Activated gamma-delta T cell (primary cell): Measurements from ENCODE around the gene SF3B5.
"Not testable (repeated sequence)": the region's sequence is repeated elsewhere in the genome, so short reads cannot be mapped to it uniquely, and the experiment has no call there.

Experiments
- DNase-seq: peaks from one replicate; lab custom pipeline; 2025; lab: John Stamatoyannopoulos, UW

Gene SF3B5

GRCh38 chr6:144063744-144064401 lies 31.5 kb downstream of the SF3B5 start:
- peak; percentile 86 for DNase-seq

- no peak for DNase-seq
Measured at GRCh38 chr6:144063246-144063743, 32.1 kb downstream of the SF3B5 start.

- DNase-seq = no peak
Measured at GRCh38 chr6:144062786-144063185, 32.6 kb downstream of the SF3B5 start.

- DNase-seq = no peak
Measured at GRCh38 chr6:144059139-144059538, 36.2 kb downstream of the SF3B5 start.

DNA sequence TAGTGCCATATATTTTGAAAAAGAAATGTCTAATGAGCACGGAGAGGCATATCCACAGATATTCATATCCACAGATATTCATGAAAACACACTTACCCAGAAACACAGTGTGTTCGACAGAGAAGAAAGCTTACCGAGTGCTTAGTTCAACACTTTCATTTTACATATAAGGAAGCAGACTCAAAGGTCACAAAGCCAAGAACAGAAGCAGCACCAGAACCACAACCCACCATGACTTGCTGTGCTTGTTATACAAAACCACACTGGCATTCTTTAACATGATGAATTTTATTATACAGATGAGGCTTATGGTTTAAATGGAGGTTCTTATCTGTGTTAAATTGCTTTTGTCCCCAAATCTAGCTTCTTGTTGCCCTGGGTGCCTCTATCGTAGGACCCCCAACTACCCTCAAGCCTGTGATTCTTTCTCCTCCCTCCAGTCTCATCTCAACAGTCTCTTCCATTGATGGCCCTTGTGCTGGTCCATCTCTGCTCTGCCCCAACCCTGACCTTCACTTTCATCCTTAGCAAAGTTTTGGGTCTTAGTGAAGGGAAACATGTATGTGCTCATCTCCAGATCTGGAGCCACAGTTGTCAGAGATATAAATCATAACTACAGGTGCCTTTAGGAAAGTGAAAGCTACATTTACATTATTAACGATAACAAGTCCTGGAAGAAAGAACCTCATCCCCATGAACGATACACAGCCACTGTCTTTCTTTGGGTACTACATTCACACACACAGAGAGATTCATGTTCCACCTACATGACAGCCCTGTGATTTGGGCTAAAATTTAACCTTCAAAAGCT lies 40.0 kb downstream of the SF3B5 start:
- no peak for DNase-seq

DNA sequence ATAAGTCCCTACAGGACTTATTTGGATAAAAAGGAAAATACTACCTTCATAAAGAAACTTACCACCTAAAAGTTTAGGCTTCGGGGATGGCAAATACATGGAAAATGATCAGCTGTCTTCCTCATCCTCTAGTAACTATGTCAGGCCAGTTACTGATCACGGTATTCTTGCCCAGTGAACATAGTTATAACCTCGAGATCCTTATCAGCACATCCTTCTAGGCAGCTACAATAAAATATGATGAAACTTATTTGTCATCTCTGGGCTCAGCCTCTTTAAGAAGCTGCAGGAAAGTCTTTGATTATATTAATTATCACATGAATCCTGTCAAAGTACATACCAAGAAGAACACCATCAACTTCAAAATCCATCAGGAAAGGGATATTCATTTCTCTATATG lies 41.8 kb downstream of the SF3B5 start:
- DNase-seq = no peak

GRCh38 chr6:144052488-144052887 lies 42.9 kb downstream of the SF3B5 start:
- DNase-seq = no peak

GRCh38 chr6:144049386-144049785 lies 46.0 kb downstream of the SF3B5 start:
- no peak for DNase-seq

GRCh38 chr6:144047688-144048087 lies 47.7 kb downstream of the SF3B5 start:
- no peak for DNase-seq

DNA sequence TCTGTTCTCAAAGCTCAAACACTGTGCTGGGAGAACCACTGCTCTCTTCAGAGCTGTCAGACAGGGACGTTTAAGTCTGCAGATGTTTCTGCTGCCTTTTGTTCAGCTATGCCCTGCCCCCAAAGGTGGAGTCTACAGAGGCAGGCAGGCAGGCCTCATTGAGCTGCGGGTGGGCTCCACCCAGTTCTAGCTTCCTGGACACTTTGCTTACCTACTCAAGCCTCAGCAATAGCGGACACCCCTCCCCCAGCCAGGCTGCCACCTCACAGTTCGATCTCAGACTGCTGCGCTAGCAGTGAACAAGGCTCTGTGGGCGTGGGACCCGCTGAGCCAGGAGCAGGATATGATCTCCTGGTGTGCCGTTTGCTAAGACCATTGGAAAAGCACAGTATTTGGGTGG lies 48.7 kb downstream of the SF3B5 start:
- not testable (repeated sequence) for DNase-seq

DNA sequence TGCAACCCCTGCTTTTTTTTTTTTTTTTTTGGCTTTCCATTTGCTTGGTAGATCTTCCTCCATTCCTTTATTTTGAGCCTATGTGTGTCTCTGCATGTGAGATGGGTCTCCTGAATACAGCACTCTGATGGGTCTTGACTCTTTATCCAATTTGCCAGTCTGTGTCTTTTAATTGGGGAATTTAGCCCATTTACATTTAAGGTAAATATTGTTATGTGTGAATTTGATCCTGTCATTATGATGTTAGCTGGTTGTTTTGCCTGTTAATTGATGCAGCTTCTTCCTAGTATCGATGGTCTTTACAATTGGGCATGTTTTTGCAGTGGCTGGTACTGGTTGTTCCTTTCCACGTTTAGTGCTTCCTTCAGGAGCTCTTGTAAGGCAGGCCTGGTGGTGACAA lies 50.4 kb downstream of the SF3B5 start:
- not testable (repeated sequence) for DNase-seq
